B cell (primary cell): ENCODE measurements around the gene JMJD1C. TPM values are rescaled to one million over a fixed set of nuclear protein-coding genes. Genes with fewer than 3 reads are reported as not detected.

Source experiments
- ATAC-seq: fragments of 200-7000 bp; cut with Tn5 transposase; one replicate; pipeline ENCODE4 v1.10.0; 2021; ENCODE audit warnings: low read depth, mild to moderate bottlenecking, moderate number of reproducible peaks, moderate library complexity
- CTCF ChIA-PET: fragments of 350-600 bp; sonication (Branson Sonifier 250); formaldehyde crosslinking; loops from one replicate; lab custom pipeline; 2021; ENCODE audit warnings: antibody characterized with exemption, inconsistent platforms; lab: Charles Lee
- POLR2A ChIA-PET: fragments of 350-600 bp; sonication (Branson Sonifier 250); formaldehyde crosslinking; loops from one replicate; lab custom pipeline; 2021; ENCODE audit warnings: antibody characterized with exemption; lab: Charles Lee
- DNase-seq: peaks from one replicate; pipeline ENCODE4 v3.0.0; 2013
- H2AFZ ChIP-seq: 2 replicates; pipeline ENCODE4 v1.6.1; 2012; ENCODE audit warnings: mild to moderate bottlenecking, low read depth, low read length; ENCODE audit not compliant: insufficient read depth, poor library complexity, severe bottlenecking
- H3K27ac ChIP-seq, 2 donors: 1 replicate in 1 of 2; 2 replicates in 1 of 2; pipeline ENCODE4 v1.5.1; 2012 to 2013; ENCODE audit warnings: low read length in 2 of 2, mild to moderate bottlenecking in 2 of 2, moderate library complexity in 1 of 2
- H3K27me3 ChIP-seq, 4 experiments: fragments of 200-600 bp in 1 of 4; sonication (generic) in 1 of 4; replicated peaks in 1 of 4; 1 replicate in 2 of 4; 2 replicates in 2 of 4; pipeline versions ENCODE4 v1.6.1 to v1.7.0; 2013 to 2016; ENCODE audit warnings: low read length in 3 of 4, mild to moderate bottlenecking in 2 of 4, mixed read lengths in 1 of 4, moderate library complexity in 1 of 4; ENCODE audit not compliant: insufficient read depth in 4 of 4, control insufficient read depth in 3 of 4; ENCODE audit errors: control extremely low read depth in 1 of 4
- H3K36me3 ChIP-seq, 2 experiments: replicated peaks in 1 of 2; 1 replicate in 1 of 2; 2 replicates in 1 of 2; pipeline versions ENCODE4 v1.6.1 to v1.7.1; 2013; ENCODE audit warnings: low read length in 1 of 2; ENCODE audit not compliant: insufficient read depth in 2 of 2, control insufficient read depth in 1 of 2; ENCODE audit errors: control extremely low read depth in 1 of 2, extremely low read depth in 1 of 2
- H3K4me1 ChIP-seq, 2 donors: fragments of 200-600 bp in 1 of 2; sonication (generic) in 1 of 2; 1 replicate in 1 of 2; 2 replicates in 1 of 2; pipeline versions ENCODE4 v1.5.1 to v1.6.1; 2013 to 2017; ENCODE audit warnings: low read length in 2 of 2; ENCODE audit not compliant: control insufficient read depth in 2 of 2, insufficient read depth in 2 of 2
- H3K4me2 ChIP-seq: replicated peaks from 2 replicates; pipeline ENCODE3; 2012; ENCODE audit warnings: mild to moderate bottlenecking, low read depth, low read length; ENCODE audit not compliant: poor library complexity, severe bottlenecking
- H3K4me3 ChIP-seq, 5 experiments: fragments of 200-600 bp in 1 of 5; sonication (generic) in 1 of 5; 1 replicate in 3 of 5; 2 replicates in 2 of 5; pipeline versions ENCODE4 v1.5.1 to v1.7.0; 2011 to 2016; ENCODE audit warnings: low read length in 4 of 5, mild to moderate bottlenecking in 4 of 5, low read depth in 2 of 5, control low read depth in 1 of 5, moderate library complexity in 1 of 5; ENCODE audit not compliant: insufficient read depth in 1 of 5; ENCODE audit errors: control extremely low read depth in 1 of 5, extremely low read depth in 1 of 5
- H3K79me2 ChIP-seq: fragments of 200-600 bp; sonication (generic); one replicate; pipeline ENCODE4 v1.6.0; 2016; ENCODE audit warnings: low read length; ENCODE audit not compliant: control insufficient read depth, insufficient read depth
- H3K9ac ChIP-seq: fragments of 200-600 bp; sonication (generic); 2 replicates; pipeline ENCODE4 v1.6.1; 2017; ENCODE audit warnings: mild to moderate bottlenecking, low read length, moderate library complexity
- H3K9me3 ChIP-seq, 3 donors: one replicate each; pipeline versions ENCODE4 v1.6.1 to v1.7.1; 2013; ENCODE audit warnings: low read length in 2 of 3; ENCODE audit not compliant: control insufficient read depth in 2 of 3, insufficient read depth in 1 of 3; ENCODE audit errors: control extremely low read depth in 1 of 3
- H4K20me1 ChIP-seq: 2 replicates; pipeline ENCODE4 v1.6.0; 2012; ENCODE audit warnings: mild to moderate bottlenecking, low read length; ENCODE audit not compliant: insufficient read depth, control insufficient read depth, poor library complexity, severe bottlenecking
- H3K27ac Mint-ChIP-seq: one replicate; pipeline ENCODE4 v1.8.0; 2021; ENCODE audit warnings: mixed read lengths
- H3K27me3 Mint-ChIP-seq: one replicate; pipeline ENCODE4 v1.8.0; 2021; ENCODE audit warnings: mixed read lengths
- H3K4me1 Mint-ChIP-seq: one replicate; pipeline ENCODE4 v1.8.0; 2021; ENCODE audit warnings: mixed read lengths
- H3K4me3 Mint-ChIP-seq: one replicate; pipeline ENCODE4 v1.8.0; 2021; ENCODE audit warnings: mixed read lengths
- H3K9me3 Mint-ChIP-seq: one replicate; pipeline ENCODE4 v1.8.0; 2022; ENCODE audit warnings: mixed read lengths; ENCODE audit not compliant: insufficient read depth
- EZH2 ChIP-seq: IDR thresholded peaks from 2 replicates; pipeline ENCODE4 v1.6.1; 2012; ENCODE audit warnings: borderline replicate concordance, low read depth, mild to moderate bottlenecking, moderate library complexity, low read length; ENCODE audit not compliant: insufficient read depth, poor library complexity, severe bottlenecking
- WGBS: methylation state at CpG from one replicate; pipeline ENCODE4 v1.1.5; 2013; ENCODE audit warnings: missing lambda C conversion rate; ENCODE audit not compliant: insufficient coverage; 5-methylcytosine and 5-hydroxymethylcytosine counted together
- intact Hi-C: fragments of 100-400 bp; cut with micrococcal nuclease; formaldehyde crosslinking; loops from one replicate; pipeline ENCODE4 v1.10.0; 2022
- polyA plus RNA-seq: library from polyadenylated mRNA; depleted of rRNA; stranded (reverse); fragments of >200 nt; gene quantifications from 2 replicates; pipeline ENCODE4 v1.2.3, GENCODE V29; 2012
- total RNA-seq, 2 donors: library from RNA; stranded (reverse); fragments of 120-200 nt in 1 of 2; gene quantifications; 1 replicate in 1 of 2; 2 replicates in 1 of 2; pipeline versions ENCODE4 v1.2.3 to v1.2.4, GENCODE V29; 2013 to 2022
- TF ChIP-seq, protein P1 (sequence below): fragments of 200-600 bp; IDR thresholded peaks from one replicate; pipeline ENCODE4 v1.8.0; 2022; ENCODE audit warnings: antibody characterized with exemption, mild to moderate bottlenecking

The JMJD1C gene
- total and polyA plus RNA-seq, 2 donors (not counting 1 experiment from before 2014, with no cell fraction given): 81.8 to 235 TPM

DNA sequence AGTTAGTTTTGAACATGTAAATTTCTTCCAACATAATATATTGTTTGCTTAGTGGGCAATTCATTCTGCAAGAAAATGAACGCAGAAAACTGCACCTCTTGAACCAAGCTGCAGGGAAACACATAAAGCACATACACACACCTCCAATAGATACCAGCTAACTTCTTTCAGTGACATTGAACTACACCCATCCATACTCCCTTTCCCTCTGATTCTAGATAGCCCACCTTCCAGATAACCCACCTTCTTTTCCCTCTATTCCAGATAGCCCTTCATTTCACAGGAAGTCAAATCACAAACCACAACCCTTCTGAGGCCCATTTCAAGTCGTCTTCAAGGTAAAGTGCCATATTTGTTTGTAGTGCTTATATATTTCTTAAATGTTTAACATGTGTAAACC, 304.2 kb downstream of the JMJD1C start:
- H3K27me3 Mint-ChIP-seq: no peaks in the 10 kb centered on the region
- no peak for ATAC-seq
- WGBS: 100% methylated on average over 1 of the region's 2 CpGs
- POLR2A ChIA-PET: no interaction called here
- no peaks in the 10 kb centered on the region for H3K4me1 ChIP-seq
- H3K9ac ChIP-seq: no peak overlapping the region
- H3K27ac Mint-ChIP-seq: peak overlapping the region; percentile 67
- no peak overlapping the region for H3K4me3 ChIP-seq
- no peak for DNase-seq
- no peak overlapping the region for H3K27ac ChIP-seq
- H3K79me2 ChIP-seq: peaks cover 7% of the 10 kb centered on the region
- H3K9me3 Mint-ChIP-seq: no peaks in the 10 kb centered on the region
- peaks cover 6 to 20% of the 10 kb centered on the region in 2 experiments for H3K36me3 ChIP-seq
- peaks cover 24% of the 10 kb centered on the region for H4K20me1 ChIP-seq
- TF ChIP-seq, protein P1, sequence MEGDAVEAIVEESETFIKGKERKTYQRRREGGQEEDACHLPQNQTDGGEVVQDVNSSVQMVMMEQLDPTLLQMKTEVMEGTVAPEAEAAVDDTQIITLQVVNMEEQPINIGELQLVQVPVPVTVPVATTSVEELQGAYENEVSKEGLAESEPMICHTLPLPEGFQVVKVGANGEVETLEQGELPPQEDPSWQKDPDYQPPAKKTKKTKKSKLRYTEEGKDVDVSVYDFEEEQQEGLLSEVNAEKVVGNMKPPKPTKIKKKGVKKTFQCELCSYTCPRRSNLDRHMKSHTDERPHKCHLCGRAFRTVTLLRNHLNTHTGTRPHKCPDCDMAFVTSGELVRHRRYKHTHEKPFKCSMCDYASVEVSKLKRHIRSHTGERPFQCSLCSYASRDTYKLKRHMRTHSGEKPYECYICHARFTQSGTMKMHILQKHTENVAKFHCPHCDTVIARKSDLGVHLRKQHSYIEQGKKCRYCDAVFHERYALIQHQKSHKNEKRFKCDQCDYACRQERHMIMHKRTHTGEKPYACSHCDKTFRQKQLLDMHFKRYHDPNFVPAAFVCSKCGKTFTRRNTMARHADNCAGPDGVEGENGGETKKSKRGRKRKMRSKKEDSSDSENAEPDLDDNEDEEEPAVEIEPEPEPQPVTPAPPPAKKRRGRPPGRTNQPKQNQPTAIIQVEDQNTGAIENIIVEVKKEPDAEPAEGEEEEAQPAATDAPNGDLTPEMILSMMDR: no peak
- no peak for TF ChIP-seq EZH2
- no peaks in the 10 kb centered on the region for H3K27me3 ChIP-seq
- no peak overlapping the region for H3K4me3 Mint-ChIP-seq
- CTCF ChIA-PET: interaction anchor here (0.6 to 16.5 kb wide), 8 partner anchors 16 to 724 kb away, joined by 3 to 453 read pairs (median 4); partner anchors contain the start of gene NRBF2
- H3K4me2 ChIP-seq: no peak overlapping the region
- peaks cover 5% of the 10 kb centered on the region for H3K4me1 Mint-ChIP-seq
- intact Hi-C loops: no loop called here
- no peaks in the 10 kb centered on the region for H3K9me3 ChIP-seq
- no peak overlapping the region for H2AFZ ChIP-seq

DNA sequence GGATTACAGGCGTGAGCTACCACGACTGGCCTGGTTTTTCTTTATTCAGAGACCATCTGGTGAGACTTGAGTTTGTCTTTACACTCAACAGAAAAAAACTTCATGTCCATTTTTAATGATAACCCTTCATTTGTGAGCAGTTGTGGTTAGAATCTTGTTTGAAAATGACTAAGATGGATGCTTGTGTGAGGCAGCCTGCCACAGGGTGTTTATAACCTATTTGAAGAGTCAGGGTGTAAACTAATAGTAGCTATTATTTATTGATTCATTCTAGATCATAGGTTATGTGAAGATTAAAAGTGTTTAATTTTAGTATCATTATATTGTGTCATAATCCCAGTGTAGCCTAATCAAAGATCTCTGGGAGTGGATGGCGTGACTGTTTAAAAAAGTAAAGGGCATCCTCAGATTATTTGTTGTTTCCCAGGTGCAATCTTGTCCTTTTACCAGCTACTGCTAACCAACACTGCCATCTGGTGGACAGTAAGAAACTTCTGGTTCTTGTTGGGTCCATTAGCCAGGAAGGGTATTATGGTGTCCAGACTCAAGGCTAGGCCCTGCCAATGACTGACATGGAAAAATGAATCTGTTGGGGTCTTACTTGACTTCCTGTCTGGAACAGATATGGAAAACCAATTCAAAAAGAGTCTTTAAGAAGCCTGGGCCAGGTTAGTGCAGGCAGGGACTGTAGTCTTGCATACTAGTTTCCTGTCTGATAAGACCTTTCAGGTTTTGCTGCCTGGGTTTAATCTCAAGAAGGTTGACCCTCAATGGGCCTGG, 307.7 kb downstream of the JMJD1C start:
- ChIA-PET CTCF (interaction anchor here (0.6 to 5.5 kb wide), 45 partner anchors 9 to 1088 kb away, joined by 3 to 83 read pairs (median 6); partner anchors contain the start of genes ADO and NRBF2), POLR2A (interaction anchor here (1.2 kb wide), 1 partner anchor 9 kb away, joined by 3 read pairs; no protein-coding TSS in a partner anchor)
- Histone ChIP-seq H4K20me1 (peaks cover 21% of the 10 kb centered on the region), H3K4me1 (no peaks in the 10 kb centered on the region), H3K9me3 (no peaks in the 10 kb centered on the region), H2AFZ (no peak overlapping the region), H3K9ac (no peak overlapping the region), H3K4me2 (no peak overlapping the region), H3K36me3 (peaks cover 4 to 23% of the 10 kb centered on the region in 2 experiments), H3K4me3 (no peak overlapping the region), H3K27me3 (no peaks in the 10 kb centered on the region), H3K79me2 (peaks cover 7% of the 10 kb centered on the region), H3K27ac (no peak overlapping the region)
- intact Hi-C loops: loop anchor here (1.0 kb wide), 8 partner anchors 74 to 894 kb away; no protein-coding TSS in a partner anchor
- no peak overlapping the region for H3K4me3 Mint-ChIP-seq
- H3K9me3 Mint-ChIP-seq: no peaks in the 10 kb centered on the region
- H3K4me1 Mint-ChIP-seq: peaks cover 9% of the 10 kb centered on the region
- TF ChIP-seq EZH2: no peak
- TF ChIP-seq, protein P1: peak; percentile 90
- H3K27me3 Mint-ChIP-seq: no peaks in the 10 kb centered on the region
- DNase-seq (peak; percentile 85), ATAC-seq (peak; percentile 68)
- no CpG with 5 or more reads among the region's 3 CpGs for WGBS
- H3K27ac Mint-ChIP-seq: no peak overlapping the region
